A549 (cell line): ENCODE data around the gene TMEM35B. TPM values are rescaled to one million over a fixed set of nuclear protein-coding genes. Genes with fewer than 3 reads are reported as not detected.
"Not testable (repeated sequence)": the region's sequence is repeated elsewhere in the genome, so short reads cannot be mapped to it uniquely, and the experiment has no call there.

Experiments used
- ATAC-seq, 2 experiments: fragments of 200-7000 bp in 1 of 2; fragments of >200 bp in 1 of 2; cut with Nextera tagmentation in 1 of 2; cut with Tn5 transposase in 1 of 2; 3 replicates each; pipeline versions ENCODE4 v1.8.0 to v1.9.1; 2018 to 2020; ENCODE audit warnings: mild to moderate bottlenecking in 1 of 2, moderate library complexity in 1 of 2
- CTCF ChIA-PET: fragments of 300-600 bp; sonication (Branson Sonifier 250); formaldehyde crosslinking; extraction: SDS; loops from one replicate; lab custom pipeline; 2021; ENCODE audit warnings: antibody characterized with exemption, inconsistent platforms; lab: Yijun Ruan, JAX
- POLR2A ChIA-PET: fragments of 350-600 bp; formaldehyde crosslinking; extraction: SDS; loops from one replicate; lab custom pipeline; 2021; ENCODE audit warnings: antibody characterized with exemption, inconsistent platforms; lab: Yijun Ruan, JAX
- DNase-seq, 2 experiments: peaks; one replicate each; pipeline versions ENCODE4 v3.0.0 to v3.0.0-alpha.2; 2011 to 2016; ENCODE audit warnings: low read depth in 1 of 2, low spot score in 1 of 2
- FAIRE-seq: peaks from 2 replicates; lab custom pipeline; 2011; peaks lifted over from hg19 to GRCh38; lab: Jason Lieb, UNC
- H3K27ac ChIP-seq, 2 experiments: fragments of >200 bp; sonication (Bioruptor Twin); formaldehyde crosslinking; 3 replicates each; pipeline ENCODE4 v1.5.1; 2016 to 2017
- H3K4me1 ChIP-seq: fragments of >200 bp; sonication (Bioruptor Twin); formaldehyde crosslinking; 3 replicates; pipeline ENCODE4 v1.6.1; 2016
- H3K4me2 ChIP-seq: fragments of >200 bp; sonication (Bioruptor Twin); formaldehyde crosslinking; 3 replicates; pipeline ENCODE4 v1.6.1; 2016
- H3K4me3 ChIP-seq: fragments of >200 bp; sonication (Bioruptor Twin); formaldehyde crosslinking; 3 replicates; pipeline ENCODE4 v1.5.1; 2016
- H3K9me3 ChIP-seq: fragments of >200 bp; sonication (Bioruptor Twin); formaldehyde crosslinking; 3 replicates; pipeline ENCODE4 v1.6.1; 2016
- EHF ChIP-seq: fragments of 250-450 bp; sonication (Bioruptor Pico); IDR thresholded peaks from 2 replicates; pipeline ENCODE4 v1.5.0; 2020; ENCODE audit warnings: mild to moderate bottlenecking
- EHMT2 ChIP-seq: fragments of 200-600 bp; sonication (generic); IDR thresholded peaks from 2 replicates; pipeline ENCODE4 v1.6.1; 2016; ENCODE audit warnings: antibody characterized with exemption, low read depth, mild to moderate bottlenecking, moderate library complexity
- ELK1 ChIP-seq: fragments of 150-350 bp; IDR thresholded peaks from 2 replicates; pipeline ENCODE4 v1.6.1; 2014; ENCODE audit warnings: low read depth, mild to moderate bottlenecking, low read length
- FOXS1 ChIP-seq: fragments of 250-450 bp; sonication (Bioruptor Pico); IDR thresholded peaks from 2 replicates; pipeline ENCODE4 v1.5.0; 2020; ENCODE audit warnings: mild to moderate bottlenecking, moderate library complexity
- HEYL ChIP-seq: fragments of 250-450 bp; sonication (Bioruptor Pico); IDR thresholded peaks from 2 replicates; pipeline ENCODE4 v1.8.0; 2021; ENCODE audit warnings: mild to moderate bottlenecking, moderate library complexity
- KDM5A ChIP-seq: fragments of 200-600 bp; sonication (generic); IDR thresholded peaks from 2 replicates; pipeline ENCODE4 v1.6.1; 2016; ENCODE audit warnings: antibody characterized with exemption, mild to moderate bottlenecking
- MAFK ChIP-seq: fragments of 450-650 bp; IDR thresholded peaks from 2 replicates; pipeline ENCODE4 v1.6.1; 2014; ENCODE audit not compliant: partially characterized antibody
- NFE2L2 ChIP-seq: fragments of 150-350 bp; conservative IDR thresholded peaks from 2 replicates; pipeline ENCODE4 v1.6.1; 2014; ENCODE audit warnings: low read length
- NR3C1 ChIP-seq: fragments of >200 bp; sonication (Bioruptor Twin); formaldehyde crosslinking; IDR thresholded peaks from 3 replicates; pipeline ENCODE4 v1.6.1; 2017
- PHF8 ChIP-seq: fragments of 200-600 bp; sonication (generic); IDR thresholded peaks from 2 replicates; pipeline ENCODE4 v1.6.1; 2016; ENCODE audit warnings: low read depth, mild to moderate bottlenecking, antibody characterized with exemption, moderate library complexity, borderline replicate concordance
- RAD21 ChIP-seq, 2 experiments: fragments of >200 bp in 1 of 2; sonication (Bioruptor Twin) in 1 of 2; formaldehyde crosslinking in 1 of 2; IDR thresholded peaks in 1 of 2; conservative IDR thresholded peaks in 1 of 2; 2 replicates in 1 of 2; 3 replicates in 1 of 2; pipeline ENCODE4 v1.6.1; 2012 to 2018; ENCODE audit warnings: inconsistent platforms in 1 of 2
- REST ChIP-seq: fragments of 200-600 bp; sonication (generic); IDR thresholded peaks from 2 replicates; pipeline ENCODE4 v1.6.1; 2016; ENCODE audit warnings: antibody characterized with exemption, mild to moderate bottlenecking, moderate library complexity
- RNF2 ChIP-seq: fragments of 200-600 bp; sonication (generic); IDR thresholded peaks from 2 replicates; pipeline ENCODE4 v1.6.1; 2016; ENCODE audit warnings: low read depth, mild to moderate bottlenecking, antibody characterized with exemption, moderate library complexity, borderline replicate concordance
- ZFP36 ChIP-seq: fragments of 450-650 bp; IDR thresholded peaks from 2 replicates; pipeline ENCODE4 v1.6.1; 2014; ENCODE audit warnings: borderline replicate concordance; ENCODE audit not compliant: partially characterized antibody
- ZNF302 ChIP-seq: fragments of 250-450 bp; sonication (Bioruptor Pico); IDR thresholded peaks from 2 replicates; pipeline ENCODE4 v1.9.0; 2021; ENCODE audit warnings: inconsistent platforms, mild to moderate bottlenecking, moderate library complexity
- ZSCAN20 ChIP-seq: fragments of 250-450 bp; sonication (Bioruptor Pico); IDR thresholded peaks from 2 replicates; pipeline ENCODE4 v1.8.0; 2022; ENCODE audit warnings: mild to moderate bottlenecking, moderate library complexity
- WGBS: methylation state at CpG from one replicate; pipeline ENCODE4 v1.1.6; 2017; ENCODE audit errors: missing lambda C conversion rate; 5-methylcytosine and 5-hydroxymethylcytosine counted together
- polyA plus RNA-seq, 4 experiments: library from polyadenylated mRNA; depleted of rRNA in 3 of 4; stranded (reverse); fragments of >200 nt; fragmentation: RNase III in 1 of 4; extraction: RNeasy Plus Mini Kit Qiagen cat#74134 plus additional on column Dnase treatment in 1 of 4; gene quantifications; 2 replicates in 3 of 4; 3 replicates in 1 of 4; pipeline ENCODE4 v1.2.3, GENCODE V29; 2011 to 2017
- TF ChIP-seq, protein P1 (sequence below): IDR thresholded peaks from 2 replicates; pipeline ENCODE4 v1.6.1; 2012
- TF ChIP-seq, protein P2 (sequence below): IDR thresholded peaks from 2 replicates; pipeline ENCODE4 v1.6.1; 2012; ENCODE audit warnings: low read depth, borderline replicate concordance
- TF ChIP-seq, protein P3 (sequence below): fragments of >200 bp; sonication (Bioruptor Twin); formaldehyde crosslinking; IDR thresholded peaks from 2 replicates; pipeline ENCODE4 v1.6.1; 2016

Gene TMEM35B
- polyA plus RNA-seq, 2 of the 4 experiments (the other 2 are of a cell fraction), result 13.3 to 27.2 TPM

DNA sequence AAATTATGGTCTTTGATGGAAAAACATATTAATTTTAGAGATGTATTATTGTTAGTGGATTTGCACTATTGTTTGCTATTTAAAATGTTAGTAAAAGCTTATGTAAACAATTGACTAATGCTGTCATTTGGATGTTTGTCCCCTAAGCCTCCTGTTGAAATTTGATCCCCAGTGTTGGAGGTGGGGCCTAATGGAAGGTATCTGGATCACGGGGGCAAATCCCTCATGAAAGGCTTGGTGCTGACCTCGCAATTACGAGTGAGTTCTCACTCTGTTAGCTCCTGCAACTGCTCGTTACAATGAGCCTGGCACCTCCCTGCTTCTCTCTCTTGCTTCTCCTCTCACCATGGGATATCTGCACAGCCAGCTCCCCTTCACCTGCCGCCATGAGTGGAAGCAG, 14.3 kb downstream of the TMEM35B start:
- Histone ChIP-seq H3K9me3 (peaks cover 11% of the 10 kb centered on the region), H3K4me2 (no peak overlapping the region), H3K4me3 (no peak overlapping the region), H3K4me1 (no peaks in the 10 kb centered on the region), H3K27ac (no peak overlapping the region)
- ChIA-PET CTCF (interaction anchor here (0.8 kb wide), 1 partner anchor 118 kb away, joined by 3 read pairs; no protein-coding TSS in a partner anchor), POLR2A (no interaction called here)
- no peak for TF ChIP-seq ZFP36
- TF ChIP-seq, protein P1, sequence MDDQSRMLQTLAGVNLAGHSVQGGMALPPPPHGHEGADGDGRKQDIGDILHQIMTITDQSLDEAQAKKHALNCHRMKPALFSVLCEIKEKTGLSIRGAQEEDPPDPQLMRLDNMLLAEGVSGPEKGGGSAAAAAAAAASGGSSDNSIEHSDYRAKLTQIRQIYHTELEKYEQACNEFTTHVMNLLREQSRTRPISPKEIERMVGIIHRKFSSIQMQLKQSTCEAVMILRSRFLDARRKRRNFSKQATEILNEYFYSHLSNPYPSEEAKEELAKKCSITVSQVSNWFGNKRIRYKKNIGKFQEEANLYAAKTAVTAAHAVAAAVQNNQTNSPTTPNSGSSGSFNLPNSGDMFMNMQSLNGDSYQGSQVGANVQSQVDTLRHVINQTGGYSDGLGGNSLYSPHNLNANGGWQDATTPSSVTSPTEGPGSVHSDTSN, result no peak
- no peak for TF ChIP-seq MAFK
- TF ChIP-seq REST, result no peak
- DNase-seq (no peak), ATAC-seq (no peak), FAIRE-seq (no peak)
- 10% methylated on average over 5 of the region's 5 CpGs for WGBS

DNA sequence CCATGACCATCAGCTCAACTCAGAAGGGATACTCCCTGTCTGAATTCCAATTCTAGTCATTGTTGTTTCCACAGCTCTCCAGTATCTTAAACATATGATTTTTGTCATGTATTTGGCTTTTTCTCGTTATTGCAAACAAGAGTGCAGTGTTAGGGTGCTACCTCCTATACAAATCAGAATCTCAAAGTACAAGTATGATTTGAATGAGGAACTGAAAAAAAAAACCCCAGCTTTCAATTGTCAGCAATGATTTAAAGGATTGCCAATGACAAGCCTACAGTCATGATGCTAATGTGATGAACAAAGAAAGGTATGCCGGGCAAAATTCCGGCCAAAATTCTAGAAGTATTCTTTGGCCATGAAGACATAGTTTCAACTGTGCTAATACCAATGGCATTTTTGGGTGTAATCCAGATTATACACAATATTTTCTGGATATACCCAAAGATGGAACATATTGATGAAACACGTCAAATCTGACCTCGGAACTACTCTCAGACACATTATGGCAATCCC, 14.9 kb downstream of the TMEM35B start:
- DNase-seq (no peak), ATAC-seq (no peak), FAIRE-seq (no peak)
- TF ChIP-seq NR3C1 (no peak), ZSCAN20 (CRISPR knock-in tag) (no peak), RAD21 (conservative IDR thresholded peaks at IDR 0.05 in 1 of 2, IDR thresholded peaks at IDR 0.05 in 1 of 2) (no peak), KDM5A (no peak), NFE2L2 (no peak), FOXS1 (CRISPR knock-in tag) (no peak), HEYL (CRISPR knock-in tag) (no peak), EHMT2 (no peak), RNF2 (no peak), PHF8 (no peak), ELK1 (no peak), ZNF302 (no peak), EHF (CRISPR knock-in tag) (no peak)
- TF ChIP-seq, protein P2, sequence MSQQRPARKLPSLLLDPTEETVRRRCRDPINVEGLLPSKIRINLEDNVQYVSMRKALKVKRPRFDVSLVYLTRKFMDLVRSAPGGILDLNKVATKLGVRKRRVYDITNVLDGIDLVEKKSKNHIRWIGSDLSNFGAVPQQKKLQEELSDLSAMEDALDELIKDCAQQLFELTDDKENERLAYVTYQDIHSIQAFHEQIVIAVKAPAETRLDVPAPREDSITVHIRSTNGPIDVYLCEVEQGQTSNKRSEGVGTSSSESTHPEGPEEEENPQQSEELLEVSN, result no peak
- TF ChIP-seq, protein P3, sequence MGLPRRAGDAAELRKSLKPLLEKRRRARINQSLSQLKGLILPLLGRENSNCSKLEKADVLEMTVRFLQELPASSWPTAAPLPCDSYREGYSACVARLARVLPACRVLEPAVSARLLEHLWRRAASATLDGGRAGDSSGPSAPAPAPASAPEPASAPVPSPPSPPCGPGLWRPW, result no peak
- Histone ChIP-seq H3K9me3 (peaks cover 11% of the 10 kb centered on the region), H3K4me1 (no peaks in the 10 kb centered on the region), H3K4me2 (no peak overlapping the region), H3K4me3 (no peak overlapping the region), H3K27ac (no peak overlapping the region)
- 73% methylated on average over 5 of the region's 5 CpGs for WGBS
- CTCF ChIA-PET, result interaction anchor here (1.0 kb wide), 1 partner anchor 11 kb away, joined by 3 read pairs; no protein-coding TSS in a partner anchor
- POLR2A ChIA-PET, result no interaction called here

GRCh38 chr1:34968297-34968696, 16.9 kb downstream of the TMEM35B start:
- POLR2A ChIA-PET, H3K4me2 ChIP-seq, H3K4me1 ChIP-seq, H3K27ac ChIP-seq, ATAC-seq, DNase-seq, H3K4me3 ChIP-seq, CTCF ChIA-PET, FAIRE-seq: not testable (repeated sequence)
- H3K9me3 ChIP-seq, result peaks cover 11% of the 10 kb centered on the region
- 0% methylated on average over 2 of the region's 3 CpGs for WGBS

DNA sequence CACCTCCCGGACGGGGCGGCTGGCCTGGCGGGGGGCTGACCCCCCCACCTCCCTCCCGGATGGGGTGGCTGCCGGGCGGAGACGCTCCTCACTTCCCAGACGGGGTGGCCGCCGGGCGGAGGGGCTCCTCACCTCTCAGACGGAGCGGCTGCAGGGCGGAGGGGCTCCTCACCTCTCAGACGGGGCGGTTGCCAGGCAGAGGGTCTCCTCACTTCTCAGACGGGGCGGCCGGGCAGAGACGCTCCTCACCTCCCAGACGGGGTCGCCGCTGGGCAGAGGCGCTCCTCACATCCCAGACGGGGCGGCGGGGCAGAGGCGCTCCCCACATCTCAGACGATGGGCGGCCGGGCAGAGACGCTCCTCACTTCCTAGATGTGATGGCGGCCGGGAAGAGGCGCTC, 17.5 kb downstream of the TMEM35B start:
- DNase-seq, CTCF ChIA-PET, FAIRE-seq, H3K4me2 ChIP-seq, H3K4me3 ChIP-seq, POLR2A ChIA-PET, H3K27ac ChIP-seq, ATAC-seq, H3K4me1 ChIP-seq: not testable (repeated sequence)
- peaks cover 11% of the 10 kb centered on the region for H3K9me3 ChIP-seq
- 76% methylated on average over 5 of the region's 36 CpGs for WGBS
